Measurements from ENCODE around the gene SOHLH1.

The SOHLH1 gene

GRCh38 chr9:135660407-135660806 is 38.9 kb downstream of the SOHLH1 start:
- TF ChIP-seq CTCF (conservative IDR thresholded peaks at IDR 0.05; ENCODE audit: low read depth), result no peak
- CTCF ChIA-PET, result no interaction called here
- no peak for DNase-seq (ENCODE audit: low spot score)
- H3K27ac ChIP-seq, result no peak overlapping the region
- POLR2A ChIA-PET (ENCODE audit: low non-redundant PET), result no interaction called here

- no peak overlapping the region for H3K27ac ChIP-seq
- DNase-seq (ENCODE audit: low spot score), result no peak
- CTCF ChIA-PET, result no interaction called here
- no peak for TF ChIP-seq CTCF (conservative IDR thresholded peaks at IDR 0.05; ENCODE audit: low read depth)
- POLR2A ChIA-PET (ENCODE audit: low non-redundant PET), result no interaction called here
Measured at GRCh38 chr9:135659252-135659651, 40.0 kb downstream of the SOHLH1 start.

GRCh38 chr9:135657416-135657815 is 41.9 kb downstream of the SOHLH1 start:
- CTCF ChIA-PET, result interaction anchor here (0.7 kb wide), 1 partner anchor 15 kb away, joined by 3 read pairs; no protein-coding TSS in a partner anchor
- POLR2A ChIA-PET (ENCODE audit: low non-redundant PET), result no interaction called here
- TF ChIP-seq CTCF (conservative IDR thresholded peaks at IDR 0.05; ENCODE audit: low read depth), result no peak
- no peak for DNase-seq (ENCODE audit: low spot score)
- no peak overlapping the region for H3K27ac ChIP-seq

- DNase-seq (ENCODE audit: low spot score), result no peak
- CTCF ChIA-PET, result interaction anchor here (0.6 to 1.1 kb wide), 2 partner anchors 12 to 47 kb away, joined by 4 to 5 read pairs; partner anchors contain the start of gene KCNT1
- TF ChIP-seq CTCF (conservative IDR thresholded peaks at IDR 0.05; ENCODE audit: low read depth), result no peak
- no peak overlapping the region for H3K27ac ChIP-seq
- POLR2A ChIA-PET (ENCODE audit: low non-redundant PET), result no interaction called here
Measured at GRCh38 chr9:135655317-135655716, 44.0 kb downstream of the SOHLH1 start.

GRCh38 chr9:135650408-135650807 is 48.9 kb downstream of the SOHLH1 start:
- POLR2A ChIA-PET (ENCODE audit: low non-redundant PET), result no interaction called here
- H3K27ac ChIP-seq, result no peak overlapping the region
- DNase-seq (ENCODE audit: low spot score), result no peak
- CTCF ChIA-PET, result no interaction called here
- no peak for TF ChIP-seq CTCF (conservative IDR thresholded peaks at IDR 0.05; ENCODE audit: low read depth)

GRCh38 chr9:135649508-135649907 is 49.8 kb downstream of the SOHLH1 start:
- ChIA-PET CTCF (no interaction called here), POLR2A (ENCODE audit: low non-redundant PET) (no interaction called here)
- no peak overlapping the region for H3K27ac ChIP-seq
- no peak for TF ChIP-seq CTCF (conservative IDR thresholded peaks at IDR 0.05; ENCODE audit: low read depth)
- no peak for DNase-seq (ENCODE audit: low spot score)
